GM23338 (cell line): Measurements from ENCODE around the gene ANKRD44. TPM values are rescaled to one million over a fixed set of nuclear protein-coding genes. Genes with fewer than 3 reads are reported as not detected.

ENCODE experiments used
- ATAC-seq: fragments of 200-7000 bp; cut with Tn5 transposase; 3 replicates; pipeline ENCODE4 v1.9.1; 2020
- DNase-seq: peaks from one replicate; pipeline ENCODE4 v3.0.0-alpha.2; 2015; ENCODE audit warnings: low spot score
- H2AFZ ChIP-seq: fragments of 200-600 bp; sonication (generic); 2 replicates; pipeline ENCODE4 v1.8.0; 2016; ENCODE audit warnings: antibody characterized with exemption, mild to moderate bottlenecking, moderate library complexity
- H3F3A ChIP-seq: fragments of 200-600 bp; sonication (generic); replicated peaks from 2 replicates; pipeline ENCODE4 v1.8.0; 2017; ENCODE audit warnings: antibody characterized with exemption, mixed run types, low read depth
- H3K27ac ChIP-seq: fragments of 200-600 bp; sonication (generic); 2 replicates; pipeline ENCODE4 v1.6.1; 2016; ENCODE audit warnings: low read depth
- H3K27me3 ChIP-seq: fragments of 200-600 bp; sonication (generic); 2 replicates; pipeline ENCODE4 v1.8.0; 2016; ENCODE audit warnings: mild to moderate bottlenecking, mixed run types, moderate library complexity; ENCODE audit not compliant: insufficient read depth
- H3K36me3 ChIP-seq: fragments of 200-600 bp; sonication (generic); 2 replicates; pipeline ENCODE4 v1.8.0; 2016; ENCODE audit warnings: mild to moderate bottlenecking; ENCODE audit not compliant: insufficient read depth
- H3K4me1 ChIP-seq: fragments of 200-600 bp; sonication (generic); 2 replicates; pipeline ENCODE4 v1.8.0; 2016; ENCODE audit warnings: mild to moderate bottlenecking, moderate library complexity; ENCODE audit not compliant: insufficient read depth
- H3K4me2 ChIP-seq: fragments of 200-600 bp; sonication (generic); 2 replicates; pipeline ENCODE4 v1.7.1; 2017; ENCODE audit warnings: mixed run types
- H3K4me3 ChIP-seq: fragments of 200-600 bp; sonication (generic); 2 replicates; pipeline ENCODE4 v1.6.1; 2016; ENCODE audit warnings: mixed run types
- H3K79me2 ChIP-seq: fragments of 200-600 bp; sonication (generic); replicated peaks from 2 replicates; pipeline ENCODE4 v1.8.0; 2017; ENCODE audit warnings: mild to moderate bottlenecking; ENCODE audit not compliant: insufficient read depth
- H3K9me2 ChIP-seq: fragments of 200-600 bp; sonication (generic); 2 replicates; pipeline ENCODE4 v1.8.0; 2017; ENCODE audit not compliant: insufficient read depth
- H4K20me1 ChIP-seq: fragments of 200-600 bp; sonication (generic); replicated peaks from 2 replicates; pipeline ENCODE4 v1.8.0; 2017; ENCODE audit warnings: mild to moderate bottlenecking; ENCODE audit not compliant: insufficient read depth
- H3K27ac Mint-ChIP-seq: 2 replicates; pipeline ENCODE4 v1.8.0; 2020; ENCODE audit warnings: inconsistent platforms, mild to moderate bottlenecking, moderate library complexity, mixed read lengths
- H3K27me3 Mint-ChIP-seq: 3 replicates; pipeline ENCODE4 v1.8.0; 2022; ENCODE audit warnings: low read depth, mild to moderate bottlenecking, moderate library complexity, mixed read lengths, inconsistent platforms; ENCODE audit not compliant: insufficient read depth, poor library complexity
- H3K36me3 Mint-ChIP-seq: 3 replicates; pipeline ENCODE4 v1.8.0; 2021; ENCODE audit warnings: low read depth, mild to moderate bottlenecking, inconsistent platforms, moderate library complexity, mixed read lengths
- H3K4me1 Mint-ChIP-seq: 3 replicates; pipeline ENCODE4 v1.8.0; 2020; ENCODE audit warnings: mild to moderate bottlenecking, inconsistent platforms, mixed read lengths
- H3K4me3 Mint-ChIP-seq: 3 replicates; pipeline ENCODE4 v1.8.0; 2021; ENCODE audit warnings: moderate library complexity, mild to moderate bottlenecking, inconsistent platforms, mixed read lengths
- H3K9me3 Mint-ChIP-seq: 3 replicates; pipeline ENCODE4 v1.8.0; 2020; ENCODE audit warnings: moderate library complexity, mild to moderate bottlenecking, inconsistent platforms, mixed read lengths
- CREB1 ChIP-seq: fragments of 250-450 bp; sonication (Bioruptor Pico); IDR thresholded peaks from 2 replicates; pipeline ENCODE4 v1.5.0; 2020; ENCODE audit warnings: low read depth, mild to moderate bottlenecking, moderate library complexity
- EZH2 ChIP-seq: fragments of 200-600 bp; sonication (generic); IDR thresholded peaks from one replicate; pipeline ENCODE4 v1.8.0; 2017; ENCODE audit warnings: antibody characterized with exemption, mild to moderate bottlenecking, low read depth; ENCODE audit not compliant: unreplicated experiment
- EZH2phosphoT487 ChIP-seq: fragments of 200-600 bp; sonication (generic); IDR thresholded peaks from one replicate; pipeline ENCODE4 v1.8.1; 2018; ENCODE audit warnings: antibody characterized with exemption; ENCODE audit not compliant: unreplicated experiment
- JUNB ChIP-seq: IDR thresholded peaks from one replicate; pipeline ENCODE4 v1.6.1; 2016; ENCODE audit warnings: antibody characterized with exemption; ENCODE audit not compliant: unreplicated experiment
- NANOG ChIP-seq: IDR thresholded peaks from 2 replicates; pipeline ENCODE4 v1.6.1; 2016; ENCODE audit warnings: antibody characterized with exemption, borderline replicate concordance
- STAT1 ChIP-seq: IDR thresholded peaks from one replicate; pipeline ENCODE4 v1.6.1; 2016; ENCODE audit warnings: antibody characterized with exemption; ENCODE audit not compliant: unreplicated experiment
- polyA plus RNA-seq: library from polyadenylated mRNA; unstranded; fragments of >200 nt; fragmentation: Nextera tagmentation; extraction: Ambion mirVana; gene quantifications from 2 replicates; pipeline ENCODE4 v1.2.1, GENCODE V29; 2016
- total RNA-seq: library from RNA; depleted of rRNA; stranded (reverse); fragments of >200 nt; shearing (Covaris generic); gene quantifications from 2 replicates; pipeline ENCODE4 v1.2.3, GENCODE V29; 2014
- TF ChIP-seq, protein P1 (sequence below): fragments of 250-450 bp; sonication (Bioruptor Pico); IDR thresholded peaks from 2 replicates; pipeline ENCODE4 v1.5.0; 2020; ENCODE audit warnings: mild to moderate bottlenecking, moderate library complexity
- TF ChIP-seq, protein P2 (sequence below), 2 experiments: fragments of 200-600 bp in 1 of 2; sonication (generic) in 1 of 2; conservative IDR thresholded peaks; 2 replicates each; pipeline versions ENCODE4 v1.5.1 to v1.6.1; 2016 to 2017; ENCODE audit warnings: antibody characterized with exemption in 2 of 2, low read depth in 2 of 2, mild to moderate bottlenecking in 2 of 2, moderate library complexity in 1 of 2
- TF ChIP-seq, protein P3 (sequence below): IDR thresholded peaks from one replicate; pipeline ENCODE4 v1.6.1; 2018; ENCODE audit warnings: antibody characterized with exemption; ENCODE audit not compliant: unreplicated experiment

The ANKRD44 gene
- total and polyA plus RNA-seq, 2 experiments from 2014 or later: 0.44 to 0.56 TPM

DNA sequence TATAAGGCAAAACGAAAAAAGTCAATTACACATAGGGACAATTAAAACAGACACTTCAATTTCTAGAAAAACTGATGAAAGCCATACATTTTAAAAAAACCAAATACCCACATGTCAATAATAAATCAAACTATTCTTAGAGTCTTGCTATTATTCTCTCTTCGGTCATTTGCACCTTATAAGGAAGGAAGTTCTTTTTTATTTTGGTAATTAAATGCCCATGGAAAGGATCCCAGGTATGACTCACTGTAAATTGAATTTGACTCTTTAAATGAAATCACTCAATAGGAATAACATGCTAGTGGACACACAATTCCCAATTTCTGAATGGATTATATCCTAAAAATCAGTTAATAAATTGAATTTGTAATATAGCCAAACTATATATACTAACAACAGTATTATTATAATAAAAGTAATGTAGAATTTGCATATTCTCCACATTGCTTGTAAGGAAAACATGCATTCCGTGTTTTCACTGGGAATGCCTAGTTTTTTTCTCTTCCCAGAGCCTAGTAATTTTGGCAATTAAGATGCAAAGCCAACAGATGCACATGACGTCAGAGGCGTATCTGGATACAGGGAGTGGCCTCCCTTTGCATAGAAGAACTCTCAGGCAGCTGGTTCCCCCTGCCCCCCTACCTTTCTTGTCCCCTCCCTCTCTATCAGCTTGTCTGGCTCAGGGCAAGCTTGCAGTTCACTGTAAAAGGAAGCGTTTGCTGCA lies 230.6 kb downstream of the ANKRD44 start:
- Mint-ChIP-seq H3K36me3 (no peaks in the 10 kb centered on the region), H3K27ac (no peak overlapping the region), H3K4me1 (peaks cover 5% of the 10 kb centered on the region; the same call in 2 of the 3 replicates), H3K9me3 (no peaks in the 10 kb centered on the region), H3K27me3 (peaks cover 3% of the 10 kb centered on the region), H3K4me3 (no peak overlapping the region)
- no peaks in the 10 kb centered on the region for H3K9me2 ChIP-seq
- 0 out of 2 replicates have a peak, but pooled peaks cover 5% of the 10 kb centered on the region for H3K4me1 ChIP-seq
- TF ChIP-seq JUNB (no peak), CREB1 (CRISPR knock-in tag) (peak; percentile 44; the same call in 1 of the 2 replicates)
- H3F3A ChIP-seq: no peaks in the 10 kb centered on the region
- H3K27ac ChIP-seq: no peak overlapping the region
- H3K79me2 ChIP-seq: no peaks in the 10 kb centered on the region
- no peak overlapping the region for H3K4me2 ChIP-seq
- no peaks in the 10 kb centered on the region for H3K36me3 ChIP-seq
- no peak overlapping the region for H3K4me3 ChIP-seq
- peak; percentile 29 for DNase-seq
- no peaks in the 10 kb centered on the region for H3K27me3 ChIP-seq
- peak overlapping the region; percentile 9; the same call in 1 of the 2 replicates for H2AFZ ChIP-seq
- ATAC-seq: peak; percentile 70
- no peaks in the 10 kb centered on the region for H4K20me1 ChIP-seq

DNA sequence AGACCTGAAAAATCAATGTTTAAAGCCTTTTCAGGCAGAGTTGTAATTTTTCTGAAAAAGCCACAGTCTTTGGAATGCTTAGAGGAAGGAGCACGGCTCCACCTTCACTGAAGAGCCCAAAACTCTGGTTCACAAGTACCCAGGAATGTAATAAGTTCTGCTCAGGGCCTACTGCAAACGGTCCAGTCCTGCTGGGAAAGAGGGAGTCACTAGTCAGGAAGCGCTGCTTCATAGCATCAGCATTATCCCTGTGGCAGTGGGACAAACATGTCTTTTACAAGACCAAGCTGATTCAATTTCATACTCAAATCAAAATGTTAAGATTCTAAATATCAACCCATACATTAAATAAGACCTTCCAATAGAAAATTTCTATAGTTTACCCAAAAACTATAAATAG lies 231.2 kb downstream of the ANKRD44 start:
- Mint-ChIP-seq H3K27me3 (peaks cover 3% of the 10 kb centered on the region), H3K27ac (no peak overlapping the region), H3K4me1 (peaks cover 5% of the 10 kb centered on the region; the same call in 2 of the 3 replicates), H3K4me3 (no peak overlapping the region), H3K9me3 (no peaks in the 10 kb centered on the region), H3K36me3 (no peaks in the 10 kb centered on the region)
- Histone ChIP-seq H3F3A (no peaks in the 10 kb centered on the region), H3K9me2 (no peaks in the 10 kb centered on the region), H3K36me3 (no peaks in the 10 kb centered on the region), H3K4me3 (no peak overlapping the region), H3K4me1 (0 out of 2 replicates have a peak, but pooled peaks cover 5% of the 10 kb centered on the region), H4K20me1 (no peaks in the 10 kb centered on the region), H3K27ac (no peak overlapping the region), H3K79me2 (no peaks in the 10 kb centered on the region), H3K4me2 (no peak overlapping the region), H3K27me3 (no peaks in the 10 kb centered on the region), H2AFZ (no peak overlapping the region)
- TF ChIP-seq STAT1: no peak
- no peak for TF ChIP-seq EZH2
- no peak for TF ChIP-seq JUNB
- TF ChIP-seq, protein P1, sequence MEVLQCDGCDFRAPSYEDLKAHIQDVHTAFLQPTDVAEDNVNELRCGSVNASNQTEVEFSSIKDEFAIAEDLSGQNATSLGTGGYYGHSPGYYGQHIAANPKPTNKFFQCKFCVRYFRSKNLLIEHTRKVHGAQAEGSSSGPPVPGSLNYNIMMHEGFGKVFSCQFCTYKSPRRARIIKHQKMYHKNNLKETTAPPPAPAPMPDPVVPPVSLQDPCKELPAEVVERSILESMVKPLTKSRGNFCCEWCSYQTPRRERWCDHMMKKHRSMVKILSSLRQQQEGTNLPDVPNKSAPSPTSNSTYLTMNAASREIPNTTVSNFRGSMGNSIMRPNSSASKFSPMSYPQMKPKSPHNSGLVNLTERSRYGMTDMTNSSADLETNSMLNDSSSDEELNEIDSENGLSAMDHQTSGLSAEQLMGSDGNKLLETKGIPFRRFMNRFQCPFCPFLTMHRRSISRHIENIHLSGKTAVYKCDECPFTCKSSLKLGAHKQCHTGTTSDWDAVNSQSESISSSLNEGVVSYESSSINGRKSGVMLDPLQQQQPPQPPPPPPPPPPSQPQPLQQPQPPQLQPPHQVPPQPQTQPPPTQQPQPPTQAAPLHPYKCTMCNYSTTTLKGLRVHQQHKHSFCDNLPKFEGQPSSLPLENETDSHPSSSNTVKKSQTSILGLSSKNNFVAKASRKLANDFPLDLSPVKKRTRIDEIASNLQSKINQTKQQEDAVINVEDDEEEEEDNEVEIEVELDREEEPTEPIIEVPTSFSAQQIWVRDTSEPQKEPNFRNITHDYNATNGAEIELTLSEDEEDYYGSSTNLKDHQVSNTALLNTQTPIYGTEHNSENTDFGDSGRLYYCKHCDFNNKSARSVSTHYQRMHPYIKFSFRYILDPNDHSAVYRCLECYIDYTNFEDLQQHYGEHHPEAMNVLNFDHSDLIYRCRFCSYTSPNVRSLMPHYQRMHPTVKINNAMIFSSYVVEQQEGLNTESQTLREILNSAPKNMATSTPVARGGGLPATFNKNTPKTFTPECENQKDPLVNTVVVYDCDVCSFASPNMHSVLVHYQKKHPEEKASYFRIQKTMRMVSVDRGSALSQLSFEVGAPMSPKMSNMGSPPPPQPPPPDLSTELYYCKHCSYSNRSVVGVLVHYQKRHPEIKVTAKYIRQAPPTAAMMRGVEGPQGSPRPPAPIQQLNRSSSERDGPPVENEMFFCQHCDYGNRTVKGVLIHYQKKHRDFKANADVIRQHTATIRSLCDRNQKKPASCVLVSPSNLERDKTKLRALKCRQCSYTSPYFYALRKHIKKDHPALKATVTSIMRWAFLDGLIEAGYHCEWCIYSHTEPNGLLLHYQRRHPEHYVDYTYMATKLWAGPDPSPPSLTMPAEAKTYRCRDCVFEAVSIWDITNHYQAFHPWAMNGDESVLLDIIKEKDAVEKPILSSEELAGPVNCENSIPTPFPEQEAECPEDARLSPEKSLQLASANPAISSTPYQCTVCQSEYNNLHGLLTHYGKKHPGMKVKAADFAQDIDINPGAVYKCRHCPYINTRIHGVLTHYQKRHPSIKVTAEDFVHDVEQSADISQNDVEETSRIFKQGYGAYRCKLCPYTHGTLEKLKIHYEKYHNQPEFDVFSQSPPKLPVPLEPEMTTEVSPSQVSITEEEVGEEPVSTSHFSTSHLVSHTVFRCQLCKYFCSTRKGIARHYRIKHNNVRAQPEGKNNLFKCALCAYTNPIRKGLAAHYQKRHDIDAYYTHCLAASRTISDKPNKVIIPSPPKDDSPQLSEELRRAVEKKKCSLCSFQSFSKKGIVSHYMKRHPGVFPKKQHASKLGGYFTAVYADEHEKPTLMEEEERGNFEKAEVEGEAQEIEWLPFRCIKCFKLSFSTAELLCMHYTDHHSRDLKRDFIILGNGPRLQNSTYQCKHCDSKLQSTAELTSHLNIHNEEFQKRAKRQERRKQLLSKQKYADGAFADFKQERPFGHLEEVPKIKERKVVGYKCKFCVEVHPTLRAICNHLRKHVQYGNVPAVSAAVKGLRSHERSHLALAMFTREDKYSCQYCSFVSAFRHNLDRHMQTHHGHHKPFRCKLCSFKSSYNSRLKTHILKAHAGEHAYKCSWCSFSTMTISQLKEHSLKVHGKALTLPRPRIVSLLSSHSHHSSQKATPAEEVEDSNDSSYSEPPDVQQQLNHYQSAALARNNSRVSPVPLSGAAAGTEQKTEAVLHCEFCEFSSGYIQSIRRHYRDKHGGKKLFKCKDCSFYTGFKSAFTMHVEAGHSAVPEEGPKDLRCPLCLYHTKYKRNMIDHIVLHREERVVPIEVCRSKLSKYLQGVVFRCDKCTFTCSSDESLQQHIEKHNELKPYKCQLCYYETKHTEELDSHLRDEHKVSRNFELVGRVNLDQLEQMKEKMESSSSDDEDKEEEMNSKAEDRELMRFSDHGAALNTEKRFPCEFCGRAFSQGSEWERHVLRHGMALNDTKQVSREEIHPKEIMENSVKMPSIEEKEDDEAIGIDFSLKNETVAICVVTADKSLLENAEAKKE (CRISPR knock-in tag): no peak
- TF ChIP-seq, protein P2, sequence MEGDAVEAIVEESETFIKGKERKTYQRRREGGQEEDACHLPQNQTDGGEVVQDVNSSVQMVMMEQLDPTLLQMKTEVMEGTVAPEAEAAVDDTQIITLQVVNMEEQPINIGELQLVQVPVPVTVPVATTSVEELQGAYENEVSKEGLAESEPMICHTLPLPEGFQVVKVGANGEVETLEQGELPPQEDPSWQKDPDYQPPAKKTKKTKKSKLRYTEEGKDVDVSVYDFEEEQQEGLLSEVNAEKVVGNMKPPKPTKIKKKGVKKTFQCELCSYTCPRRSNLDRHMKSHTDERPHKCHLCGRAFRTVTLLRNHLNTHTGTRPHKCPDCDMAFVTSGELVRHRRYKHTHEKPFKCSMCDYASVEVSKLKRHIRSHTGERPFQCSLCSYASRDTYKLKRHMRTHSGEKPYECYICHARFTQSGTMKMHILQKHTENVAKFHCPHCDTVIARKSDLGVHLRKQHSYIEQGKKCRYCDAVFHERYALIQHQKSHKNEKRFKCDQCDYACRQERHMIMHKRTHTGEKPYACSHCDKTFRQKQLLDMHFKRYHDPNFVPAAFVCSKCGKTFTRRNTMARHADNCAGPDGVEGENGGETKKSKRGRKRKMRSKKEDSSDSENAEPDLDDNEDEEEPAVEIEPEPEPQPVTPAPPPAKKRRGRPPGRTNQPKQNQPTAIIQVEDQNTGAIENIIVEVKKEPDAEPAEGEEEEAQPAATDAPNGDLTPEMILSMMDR (conservative IDR thresholded peaks at IDR 0.05; ENCODE audit: low read depth in 2 of 2): no peak
- TF ChIP-seq EZH2phosphoT487: no peak
- TF ChIP-seq NANOG: no peak
- TF ChIP-seq, protein P3, sequence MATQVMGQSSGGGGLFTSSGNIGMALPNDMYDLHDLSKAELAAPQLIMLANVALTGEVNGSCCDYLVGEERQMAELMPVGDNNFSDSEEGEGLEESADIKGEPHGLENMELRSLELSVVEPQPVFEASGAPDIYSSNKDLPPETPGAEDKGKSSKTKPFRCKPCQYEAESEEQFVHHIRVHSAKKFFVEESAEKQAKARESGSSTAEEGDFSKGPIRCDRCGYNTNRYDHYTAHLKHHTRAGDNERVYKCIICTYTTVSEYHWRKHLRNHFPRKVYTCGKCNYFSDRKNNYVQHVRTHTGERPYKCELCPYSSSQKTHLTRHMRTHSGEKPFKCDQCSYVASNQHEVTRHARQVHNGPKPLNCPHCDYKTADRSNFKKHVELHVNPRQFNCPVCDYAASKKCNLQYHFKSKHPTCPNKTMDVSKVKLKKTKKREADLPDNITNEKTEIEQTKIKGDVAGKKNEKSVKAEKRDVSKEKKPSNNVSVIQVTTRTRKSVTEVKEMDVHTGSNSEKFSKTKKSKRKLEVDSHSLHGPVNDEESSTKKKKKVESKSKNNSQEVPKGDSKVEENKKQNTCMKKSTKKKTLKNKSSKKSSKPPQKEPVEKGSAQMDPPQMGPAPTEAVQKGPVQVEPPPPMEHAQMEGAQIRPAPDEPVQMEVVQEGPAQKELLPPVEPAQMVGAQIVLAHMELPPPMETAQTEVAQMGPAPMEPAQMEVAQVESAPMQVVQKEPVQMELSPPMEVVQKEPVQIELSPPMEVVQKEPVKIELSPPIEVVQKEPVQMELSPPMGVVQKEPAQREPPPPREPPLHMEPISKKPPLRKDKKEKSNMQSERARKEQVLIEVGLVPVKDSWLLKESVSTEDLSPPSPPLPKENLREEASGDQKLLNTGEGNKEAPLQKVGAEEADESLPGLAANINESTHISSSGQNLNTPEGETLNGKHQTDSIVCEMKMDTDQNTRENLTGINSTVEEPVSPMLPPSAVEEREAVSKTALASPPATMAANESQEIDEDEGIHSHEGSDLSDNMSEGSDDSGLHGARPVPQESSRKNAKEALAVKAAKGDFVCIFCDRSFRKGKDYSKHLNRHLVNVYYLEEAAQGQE: no peak
- ATAC-seq: no peak
- DNase-seq: no peak
